ENCODE measurements around the gene FRYL. TPM values are rescaled to one million over a fixed set of nuclear protein-coding genes. Genes with fewer than 3 reads are reported as not detected.

FRYL gene
- polyA plus RNA-seq, 3 donors, result 10.8 to 15.8 (median 14.4) TPM

DNA sequence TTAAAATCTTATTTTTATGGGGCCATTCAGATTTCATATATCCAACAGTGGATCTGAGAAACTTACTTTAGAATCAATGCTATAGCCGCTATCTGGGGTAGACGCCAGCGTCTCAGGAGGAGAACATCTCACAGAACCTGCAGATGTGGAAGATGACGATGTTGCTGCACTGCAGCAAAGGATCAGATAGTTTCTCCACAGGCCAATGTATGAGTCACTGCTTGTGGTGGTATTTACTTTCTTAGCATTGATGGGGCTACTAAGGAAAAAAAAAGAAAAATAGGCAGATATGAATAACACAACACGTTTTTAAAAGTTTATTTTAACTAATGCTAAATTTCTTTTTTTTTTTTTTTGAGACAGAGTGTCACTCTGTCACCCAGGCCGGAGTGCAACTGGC, 204.1 kb downstream of the FRYL start:
- no peak overlapping the region for H3K27ac Mint-ChIP-seq
- no peak overlapping the region for H3K9ac ChIP-seq (ENCODE audit: insufficient read depth, low read length, poor library complexity, severe bottlenecking)
- H3K9me3 ChIP-seq (replicated peaks in 1 of 2; ENCODE audit: control insufficient read depth in 1 of 2, insufficient read depth in 1 of 2, low read length in 2 of 2), result no peaks in the 10 kb centered on the region
- H3K4me3 Mint-ChIP-seq, result no peak overlapping the region
- TF ChIP-seq, protein P1, sequence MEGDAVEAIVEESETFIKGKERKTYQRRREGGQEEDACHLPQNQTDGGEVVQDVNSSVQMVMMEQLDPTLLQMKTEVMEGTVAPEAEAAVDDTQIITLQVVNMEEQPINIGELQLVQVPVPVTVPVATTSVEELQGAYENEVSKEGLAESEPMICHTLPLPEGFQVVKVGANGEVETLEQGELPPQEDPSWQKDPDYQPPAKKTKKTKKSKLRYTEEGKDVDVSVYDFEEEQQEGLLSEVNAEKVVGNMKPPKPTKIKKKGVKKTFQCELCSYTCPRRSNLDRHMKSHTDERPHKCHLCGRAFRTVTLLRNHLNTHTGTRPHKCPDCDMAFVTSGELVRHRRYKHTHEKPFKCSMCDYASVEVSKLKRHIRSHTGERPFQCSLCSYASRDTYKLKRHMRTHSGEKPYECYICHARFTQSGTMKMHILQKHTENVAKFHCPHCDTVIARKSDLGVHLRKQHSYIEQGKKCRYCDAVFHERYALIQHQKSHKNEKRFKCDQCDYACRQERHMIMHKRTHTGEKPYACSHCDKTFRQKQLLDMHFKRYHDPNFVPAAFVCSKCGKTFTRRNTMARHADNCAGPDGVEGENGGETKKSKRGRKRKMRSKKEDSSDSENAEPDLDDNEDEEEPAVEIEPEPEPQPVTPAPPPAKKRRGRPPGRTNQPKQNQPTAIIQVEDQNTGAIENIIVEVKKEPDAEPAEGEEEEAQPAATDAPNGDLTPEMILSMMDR (IDR thresholded peaks at IDR 0.05), result no peak
- no peak overlapping the region for H2AFZ ChIP-seq (ENCODE audit: insufficient read depth, low read depth, low read length, poor library complexity, severe bottlenecking)
- no peak overlapping the region for H3K4me2 ChIP-seq (replicated peaks; ENCODE audit: extremely low read depth, low read length, poor library complexity, severe bottlenecking)
- H3K27me3 Mint-ChIP-seq (ENCODE audit: low read depth in 3 of 3), result peaks cover 0 to 2% (median 0%) of the 10 kb centered on the region in 3 donors
- no peaks in the 10 kb centered on the region for H3K79me2 ChIP-seq (ENCODE audit: insufficient read depth, low read length)
- H3K4me1 Mint-ChIP-seq, result peaks cover 4% of the 10 kb centered on the region
- WGBS (ENCODE audit: insufficient coverage), result no CpG with 5 or more reads among the region's 6 CpGs
- no peaks in the 10 kb centered on the region for H4K20me1 ChIP-seq (ENCODE audit: insufficient read depth, low read length)
- H3K27me3 ChIP-seq (ENCODE audit: control insufficient read depth in 2 of 2, insufficient read depth in 2 of 2, low read length in 2 of 2), result no peaks in the 10 kb centered on the region
- H3K36me3 ChIP-seq (replicated peaks in 1 of 2; ENCODE audit: control insufficient read depth in 1 of 2, insufficient read depth in 2 of 2, low read length in 2 of 2), result peaks cover 50 to 79% of the 10 kb centered on the region in 2 donors
- H3K9me3 Mint-ChIP-seq, result no peaks in the 10 kb centered on the region
- H3K36me3 Mint-ChIP-seq, result peaks cover 54 to 65% of the 10 kb centered on the region in 2 donors
- no peak overlapping the region for H3K4me3 ChIP-seq (replicated peaks in 1 of 3; ENCODE audit: low read depth in 2 of 3, low read length in 3 of 3)
- no peaks in the 10 kb centered on the region for H3K4me1 ChIP-seq (ENCODE audit: control insufficient read depth in 1 of 2, insufficient read depth in 2 of 2, low read length in 2 of 2)
- no peak overlapping the region for H3K27ac ChIP-seq (ENCODE audit: low read depth in 1 of 2, low read length in 2 of 2)
- DNase-seq, result no peak
- intact Hi-C loops (cut with micrococcal nuclease), result loop anchor here in 1 of 2 donors (5.0 kb wide), 1 partner anchor 386 kb away; no protein-coding TSS in a partner anchor

DNA sequence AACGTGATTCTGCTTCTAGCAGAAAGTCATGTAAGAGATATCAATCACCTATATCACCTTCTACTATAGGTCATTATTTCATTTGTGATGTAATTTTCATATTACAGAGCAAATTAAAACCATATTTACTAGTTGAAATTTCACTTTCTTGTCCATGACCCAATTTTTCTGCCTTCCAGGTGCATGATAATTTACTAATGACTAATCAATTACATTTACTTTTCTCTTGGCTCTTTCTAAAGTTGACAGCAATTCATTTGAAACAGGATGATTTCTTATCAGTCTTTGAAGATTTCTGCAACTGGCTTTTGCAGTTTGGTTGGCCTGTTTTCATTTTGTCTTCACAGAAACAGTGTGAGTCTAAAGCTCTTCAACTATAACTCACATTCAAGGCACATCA, 208.6 kb downstream of the FRYL start:
- H3K27ac Mint-ChIP-seq, result no peak overlapping the region
- H3K9ac ChIP-seq (ENCODE audit: insufficient read depth, low read length, poor library complexity, severe bottlenecking), result no peak overlapping the region
- no peak overlapping the region for H2AFZ ChIP-seq (ENCODE audit: insufficient read depth, low read depth, low read length, poor library complexity, severe bottlenecking)
- H3K36me3 ChIP-seq (replicated peaks in 1 of 2; ENCODE audit: control insufficient read depth in 1 of 2, insufficient read depth in 2 of 2, low read length in 2 of 2), result peaks cover 82 to 94% of the 10 kb centered on the region in 2 donors
- H3K27me3 Mint-ChIP-seq (ENCODE audit: low read depth in 3 of 3), result no peaks in the 10 kb centered on the region
- peaks cover 73% of the 10 kb centered on the region in 2 donors for H3K36me3 Mint-ChIP-seq
- intact Hi-C loops (cut with micrococcal nuclease), result no loop called here
- H3K4me2 ChIP-seq (replicated peaks; ENCODE audit: extremely low read depth, low read length, poor library complexity, severe bottlenecking), result no peak overlapping the region
- H3K79me2 ChIP-seq (ENCODE audit: insufficient read depth, low read length), result no peaks in the 10 kb centered on the region
- H3K27ac ChIP-seq (ENCODE audit: low read depth in 1 of 2, low read length in 2 of 2), result peak overlapping the region in 1 of 2 donors; percentile 9
- no peak overlapping the region for H3K4me3 Mint-ChIP-seq
- no peaks in the 10 kb centered on the region for H3K27me3 ChIP-seq (ENCODE audit: control insufficient read depth in 2 of 2, insufficient read depth in 2 of 2, low read length in 2 of 2)
- DNase-seq, result no peak
- WGBS (ENCODE audit: insufficient coverage), result no CpG with 5 or more reads among the region's 1 CpG
- H3K9me3 Mint-ChIP-seq, result no peaks in the 10 kb centered on the region
- no peak overlapping the region for H3K4me3 ChIP-seq (replicated peaks in 1 of 3; ENCODE audit: low read depth in 2 of 3, low read length in 3 of 3)
- no peaks in the 10 kb centered on the region for H3K4me1 ChIP-seq (ENCODE audit: control insufficient read depth in 1 of 2, insufficient read depth in 2 of 2, low read length in 2 of 2)
- no peaks in the 10 kb centered on the region for H3K9me3 ChIP-seq (replicated peaks in 1 of 2; ENCODE audit: control insufficient read depth in 1 of 2, insufficient read depth in 1 of 2, low read length in 2 of 2)
- H4K20me1 ChIP-seq (ENCODE audit: insufficient read depth, low read length), result no peaks in the 10 kb centered on the region
- TF ChIP-seq, protein P1 (IDR thresholded peaks at IDR 0.05), result no peak
- H3K4me1 Mint-ChIP-seq, result no peaks in the 10 kb centered on the region

Measured in CD14-positive monocyte (primary cell).